Upper lobe of left lung (tissue), 6 donors: ENCODE measurements around the gene TAP2. TPM values are rescaled to one million over a fixed set of nuclear protein-coding genes. Genes with fewer than 3 reads are reported as not detected.

Experiments used
- ATAC-seq, 2 donors: fragments of 200-7000 bp; cut with Tn5 transposase; one replicate each; pipeline ENCODE4 v1.9.1; 2022; ENCODE audit warnings: mild to moderate bottlenecking in 2 of 2, moderate library complexity in 2 of 2; ENCODE audit not compliant: low FRiP score in 2 of 2
- DNase-seq, 2 donors: peaks; one replicate each; pipeline ENCODE4 v3.0.0-alpha.2; 2019 to 2020
- H3K27ac ChIP-seq, 4 donors: fragments of 200-600 bp; sonication (generic); one replicate each; pipeline ENCODE4 v1.5.1; 2016 to 2019
- H3K27me3 ChIP-seq, 4 donors: fragments of 200-600 bp; sonication (generic); one replicate each; pipeline ENCODE4 v1.5.1; 2017 to 2019
- H3K36me3 ChIP-seq, 4 donors: fragments of 200-600 bp; sonication (generic); one replicate each; pipeline ENCODE4 v1.5.1; 2016 to 2019
- H3K4me1 ChIP-seq, 4 donors: fragments of 200-600 bp; sonication (generic); one replicate each; pipeline ENCODE4 v1.5.1; 2018 to 2019
- H3K4me3 ChIP-seq, 4 donors: fragments of 200-600 bp; sonication (generic); one replicate each; pipeline ENCODE4 v1.5.1; 2017 to 2019; ENCODE audit warnings: mild to moderate bottlenecking in 2 of 4, moderate library complexity in 1 of 4
- H3K9me3 ChIP-seq, 4 donors: fragments of 200-600 bp; sonication (generic); one replicate each; pipeline ENCODE4 v1.5.1; 2018 to 2019
- EP300 ChIP-seq, 4 donors: sonication (generic); formaldehyde crosslinking; IDR thresholded peaks; one replicate each; pipeline ENCODE4 v1.5.1; 2017; ENCODE audit warnings: antibody characterized with exemption in 4 of 4, control low read depth in 2 of 4
- POLR2A ChIP-seq, 4 donors: fragments of 450-650 bp; IDR thresholded peaks; one replicate each; pipeline ENCODE4 v1.5.1; 2016 to 2017; ENCODE audit warnings: antibody characterized with exemption in 4 of 4, mild to moderate bottlenecking in 2 of 4
- POLR2AphosphoS5 ChIP-seq, 2 donors: sonication (generic); formaldehyde crosslinking; IDR thresholded peaks; one replicate each; pipeline ENCODE4 v1.5.1; 2017; ENCODE audit warnings: antibody characterized with exemption in 2 of 2
- WGBS, 2 donors: methylation state at CpG; one replicate each; pipeline ENCODE4 v1.1.5; 2017 to 2018; 5-methylcytosine and 5-hydroxymethylcytosine counted together
- total RNA-seq, 6 donors: library from RNA; depleted of rRNA in 4 of 6; stranded (reverse); fragments of >200 nt in 4 of 6; gene quantifications; one replicate each; pipeline versions ENCODE4 v1.1.0 to v1.2.1, GENCODE V29; 2016 to 2021
- TF ChIP-seq, protein P1 (sequence below), 6 experiments: fragments of 450-650 bp in 4 of 6; fragments of 200-600 bp in 2 of 6; sonication (generic) in 2 of 6; IDR thresholded peaks; one replicate each; pipeline ENCODE4 v1.5.1; 2016 to 2019; ENCODE audit warnings: antibody characterized with exemption in 6 of 6
- donor health status: DM: no; HTN: no; CAD: no; lungs with moderate emphysema.
- donor health status: DM: no; HTN: yes; CAD: no; lungs with severe emphysema.

Gene TAP2
- total RNA-seq, 6 donors from 2014 or later: 17.6 to 266 (median 62.1) TPM

DNA sequence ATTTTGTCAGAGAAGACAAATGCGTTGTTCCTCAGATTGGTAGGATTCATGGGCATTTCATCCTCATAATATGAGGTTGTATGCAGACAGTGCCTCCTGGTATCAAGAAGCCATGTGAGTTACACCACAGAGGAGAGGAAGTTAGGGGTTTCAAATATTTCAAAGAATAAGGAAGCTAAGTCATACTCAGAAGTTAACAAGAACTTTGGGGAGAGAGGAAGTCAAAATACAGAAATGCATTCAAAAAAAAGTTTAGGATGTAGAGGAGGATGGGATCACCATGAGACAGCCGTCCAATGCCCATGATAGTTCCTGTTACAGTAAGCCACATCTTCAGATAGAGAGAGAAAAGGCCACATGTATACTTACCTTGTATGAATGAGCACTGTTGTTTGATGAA lies 44.0 kb downstream of the TAP2 start:
- ATAC-seq (peak; percentile 47 to 54), DNase-seq (no peak)
- no peaks in the 10 kb centered on the region for H3K27me3 ChIP-seq
- H3K36me3 ChIP-seq: no peaks in the 10 kb centered on the region
- TF ChIP-seq, protein P1, sequence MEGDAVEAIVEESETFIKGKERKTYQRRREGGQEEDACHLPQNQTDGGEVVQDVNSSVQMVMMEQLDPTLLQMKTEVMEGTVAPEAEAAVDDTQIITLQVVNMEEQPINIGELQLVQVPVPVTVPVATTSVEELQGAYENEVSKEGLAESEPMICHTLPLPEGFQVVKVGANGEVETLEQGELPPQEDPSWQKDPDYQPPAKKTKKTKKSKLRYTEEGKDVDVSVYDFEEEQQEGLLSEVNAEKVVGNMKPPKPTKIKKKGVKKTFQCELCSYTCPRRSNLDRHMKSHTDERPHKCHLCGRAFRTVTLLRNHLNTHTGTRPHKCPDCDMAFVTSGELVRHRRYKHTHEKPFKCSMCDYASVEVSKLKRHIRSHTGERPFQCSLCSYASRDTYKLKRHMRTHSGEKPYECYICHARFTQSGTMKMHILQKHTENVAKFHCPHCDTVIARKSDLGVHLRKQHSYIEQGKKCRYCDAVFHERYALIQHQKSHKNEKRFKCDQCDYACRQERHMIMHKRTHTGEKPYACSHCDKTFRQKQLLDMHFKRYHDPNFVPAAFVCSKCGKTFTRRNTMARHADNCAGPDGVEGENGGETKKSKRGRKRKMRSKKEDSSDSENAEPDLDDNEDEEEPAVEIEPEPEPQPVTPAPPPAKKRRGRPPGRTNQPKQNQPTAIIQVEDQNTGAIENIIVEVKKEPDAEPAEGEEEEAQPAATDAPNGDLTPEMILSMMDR (IDR thresholded peaks at IDR 0.05): no peak
- TF ChIP-seq POLR2A (IDR thresholded peaks at IDR 0.05) (no peak), POLR2AphosphoS5 (IDR thresholded peaks at IDR 0.05) (no peak), EP300 (IDR thresholded peaks at IDR 0.05) (no peak)
- WGBS, 2 donors: 58 to 60% methylated on average over 2 of the region's 2 CpGs
- peaks cover 0 to 12% (median 6%) of the 10 kb centered on the region in 4 donors for H3K4me1 ChIP-seq
- no peak overlapping the region for H3K27ac ChIP-seq
- H3K4me3 ChIP-seq: no peak overlapping the region
- H3K9me3 ChIP-seq: peaks cover 0 to 4% (median 2%) of the 10 kb centered on the region in 4 donors

GRCh38 chr6:32792901-32793435 lies 45.6 kb downstream of the TAP2 start:
- Histone ChIP-seq H3K27me3 (no peaks in the 10 kb centered on the region), H3K27ac (no peak overlapping the region), H3K4me1 (peaks cover 0 to 12% (median 6%) of the 10 kb centered on the region in 4 donors), H3K4me3 (no peak overlapping the region), H3K36me3 (no peaks in the 10 kb centered on the region), H3K9me3 (no peaks in the 10 kb centered on the region)
- DNase-seq (no peak), ATAC-seq (no peak)
- no peak for TF ChIP-seq POLR2A (IDR thresholded peaks at IDR 0.05)
- TF ChIP-seq, protein P1 (IDR thresholded peaks at IDR 0.05): no peak
- TF ChIP-seq EP300 (IDR thresholded peaks at IDR 0.05): no peak
- no peak for TF ChIP-seq POLR2AphosphoS5 (IDR thresholded peaks at IDR 0.05)
- 51 to 75% methylated on average over 3 of the region's 3 CpGs for WGBS, 2 donors

GRCh38 chr6:32790306-32790705 lies 48.2 kb downstream of the TAP2 start:
- TF ChIP-seq EP300 (IDR thresholded peaks at IDR 0.05): no peak
- no peak for TF ChIP-seq POLR2A (IDR thresholded peaks at IDR 0.05)
- no peak for TF ChIP-seq POLR2AphosphoS5 (IDR thresholded peaks at IDR 0.05)
- TF ChIP-seq, protein P1 (IDR thresholded peaks at IDR 0.05): no peak
- Histone ChIP-seq H3K27me3 (no peaks in the 10 kb centered on the region), H3K27ac (no peak overlapping the region), H3K36me3 (no peaks in the 10 kb centered on the region), H3K4me3 (no peak overlapping the region), H3K9me3 (no peaks in the 10 kb centered on the region), H3K4me1 (no peaks in the 10 kb centered on the region)
- ATAC-seq (no peak), DNase-seq (no peak)
- WGBS, 2 donors: 69 to 82% methylated on average over 2 of the region's 2 CpGs

Other genes with a start within 250 kb of the TAP2 start
- 1,000 to 10,000 TPM in 1 of 6 donors, 100 to 1,000 TPM in 5; 133 to 1,304 (median 370) TPM for gene HLA-DRB1, start 248.9 kb downstream of the TAP2 start, total RNA-seq
- 100 to 1,000 TPM in 4 of 6 donors, 1 to 10 TPM in 1, not detected in 1; 7.8 to 476 (median 122) TPM for gene HLA-DQA1, start 201.3 kb downstream of the TAP2 start, total RNA-seq
- gene HLA-DQB1, start 172.1 kb downstream of the TAP2 start, total RNA-seq: 100 to 1,000 TPM in 2 of 6 donors, 10 to 100 TPM in 2, 1 to 10 TPM in 2; 1.0 to 154 (median 36.3) TPM
- gene HLA-DQA2, start 97.3 kb downstream of the TAP2 start, total RNA-seq: 10 to 100 TPM in 2 of 6 donors, 1 to 10 TPM in 3, not detected in 1; 1.4 to 52.6 (median 4.4) TPM
- gene HLA-DQB2, start 75.2 kb downstream of the TAP2 start, total RNA-seq: 10 to 100 TPM in 3 of 6 donors, 1 to 10 TPM in 2, not detected in 1; 1.6 to 86.9 (median 16.5) TPM
- 10 to 100 TPM in 1 of 6 donors, 1 to 10 TPM in 5; 1.3 to 15.2 (median 3.7) TPM for gene HLA-DOB, start 21.7 kb downstream of the TAP2 start, total RNA-seq
- gene PSMB8, start 5.3 kb upstream of the TAP2 start, total RNA-seq: 100 to 1,000 TPM in 1 of 6 donors, 10 to 100 TPM in 5; 48.2 to 110 (median 71.7) TPM
- 10 to 100 TPM; 56.9 to 87.0 (median 69.8) TPM for gene TAP1, start 15.0 kb upstream of the TAP2 start, total RNA-seq
- gene PSMB9, start 15.5 kb upstream of the TAP2 start, total RNA-seq: 10 to 100 TPM; 34.4 to 85.9 (median 45.5) TPM
- 100 to 1,000 TPM in 3 of 6 donors, 10 to 100 TPM in 3; 35.6 to 233 (median 80.6) TPM for gene HLA-DMB, start 102.3 kb upstream of the TAP2 start, total RNA-seq
- gene HLA-DMA, start 114.4 kb upstream of the TAP2 start, total RNA-seq: 100 to 1,000 TPM in 4 of 6 donors, 10 to 100 TPM in 2; 83.7 to 271 (median 134) TPM
- gene BRD2, start 129.9 kb upstream of the TAP2 start, total RNA-seq: 100 to 1,000 TPM; 144 to 388 (median 183) TPM
- 10 to 100 TPM in 5 of 6 donors, 1 to 10 TPM in 1; 9.4 to 56.8 (median 30.5) TPM for gene HLA-DOA, start 170.9 kb upstream of the TAP2 start, total RNA-seq
- 100 to 1,000 TPM; 109 to 674 (median 399) TPM for gene HLA-DPA1, start 234.9 kb upstream of the TAP2 start, total RNA-seq
- 100 to 1,000 TPM; 194 to 697 (median 373) TPM for gene HLA-DPB1, start 237.3 kb upstream of the TAP2 start, total RNA-seq